Coronary artery (tissue), 2 donors: ENCODE measurements around the gene SLC10A2.

Experiments
- DNase-seq: peaks from one replicate; pipeline ENCODE4 v3.0.0-alpha.2; 2017; ENCODE audit warnings: low spot score
- H3K27ac ChIP-seq, 2 donors: fragments of 200-600 bp; sonication (generic); one replicate each; pipeline ENCODE4 v1.5.1; 2016 to 2019
- H3K4me3 ChIP-seq: fragments of 200-600 bp; sonication (generic); 2 replicates; pipeline ENCODE4 v1.5.1; 2016; ENCODE audit warnings: mild to moderate bottlenecking, moderate library complexity
- CTCF ChIP-seq: fragments of 200-600 bp; sonication (generic); IDR thresholded peaks from one replicate; pipeline ENCODE4 v1.5.1; 2019; ENCODE audit warnings: antibody characterized with exemption

Gene SLC10A2

GRCh38 chr13:103046676-103047075 lies 19.5 kb downstream of the SLC10A2 start:
- no peak overlapping the region for H3K27ac ChIP-seq
- H3K4me3 ChIP-seq: no peak overlapping the region
- TF ChIP-seq CTCF: no peak
- DNase-seq: no peak

GRCh38 chr13:103044056-103044455 lies 22.2 kb downstream of the SLC10A2 start:
- DNase-seq: no peak
- no peak for TF ChIP-seq CTCF
- Histone ChIP-seq H3K4me3 (no peak overlapping the region), H3K27ac (no peak overlapping the region)

- no peak for DNase-seq
- no peak for TF ChIP-seq CTCF
- Histone ChIP-seq H3K27ac (no peak overlapping the region), H3K4me3 (no peak overlapping the region)
Measured at GRCh38 chr13:103040006-103040405, 26.2 kb downstream of the SLC10A2 start.

- no peak for TF ChIP-seq CTCF
- H3K4me3 ChIP-seq: no peak overlapping the region
- no peak overlapping the region for H3K27ac ChIP-seq
- DNase-seq: no peak
Measured at GRCh38 chr13:103039183-103039582, 27.0 kb downstream of the SLC10A2 start.

- no peak for DNase-seq
- no peak for TF ChIP-seq CTCF
- Histone ChIP-seq H3K27ac (no peak overlapping the region), H3K4me3 (no peak overlapping the region)
Measured at GRCh38 chr13:103036268-103036667, 29.9 kb downstream of the SLC10A2 start.

GRCh38 chr13:103033999-103034398 lies 32.2 kb downstream of the SLC10A2 start:
- TF ChIP-seq CTCF: no peak
- H3K4me3 ChIP-seq: no peak overlapping the region
- DNase-seq: no peak
- H3K27ac ChIP-seq: no peak overlapping the region

GRCh38 chr13:103031332-103031873 lies 34.8 kb downstream of the SLC10A2 start:
- TF ChIP-seq CTCF: no peak
- no peak overlapping the region for H3K4me3 ChIP-seq
- no peak for DNase-seq
- no peak overlapping the region for H3K27ac ChIP-seq
